HG02840 (cell line): ENCODE data around the gene PLCD4.

Source experiments
- ATAC-seq: cut with Tn5 transposase; IDR thresholded peaks from one replicate; pipeline ENCODE4 v1.9.1; 2021; ENCODE audit warnings: mild to moderate bottlenecking, moderate library complexity, moderate number of reproducible peaks; ENCODE audit not compliant: unreplicated experiment, low FRiP score

PLCD4 gene

GRCh38 chr2:218662377-218662776, 54.7 kb downstream of the PLCD4 start:
- ATAC-seq: no peak

GRCh38 chr2:218662827-218663226, 55.1 kb downstream of the PLCD4 start:
- no peak for ATAC-seq

GRCh38 chr2:218663901-218664300, 56.2 kb downstream of the PLCD4 start:
- ATAC-seq: no peak

- no peak for ATAC-seq
Observed at GRCh38 chr2:218664653-218665052, 57.0 kb downstream of the PLCD4 start.

- ATAC-seq: no peak
Observed at GRCh38 chr2:218671097-218671653, 63.5 kb downstream of the PLCD4 start.

GRCh38 chr2:218671654-218672566, 64.2 kb downstream of the PLCD4 start, which contains the start of the genes RNF25 and STK36:
Gene RNF25 (minus strand): TSS chr2:218672002. CDS start chr2:218671970, 32 bp downstream.
Gene STK36 (plus strand): TSS chr2:218672086. CDS start chr2:218672830, 744 bp downstream.
- ATAC-seq: peak; percentile 97

- ATAC-seq: no peak
Observed at GRCh38 chr2:218679119-218679518, 71.4 kb downstream of the PLCD4 start.

GRCh38 chr2:218680061-218680460, 72.4 kb downstream of the PLCD4 start:
- ATAC-seq: no peak
